Omental fat pad (tissue), 4 donors: ENCODE results near the gene RBM19. TPM values are rescaled to one million over a fixed set of nuclear protein-coding genes. Genes with fewer than 3 reads are reported as not detected.

ENCODE experiments used
- ATAC-seq: fragments of 150-250 bp; one replicate; pipeline ENCODE4 v1.9.1; 2016; ENCODE audit warnings: mild to moderate bottlenecking, moderate library complexity; ENCODE audit not compliant: low FRiP score
- DNase-seq: peaks from one replicate; pipeline ENCODE4 v3.0.0-alpha.2; 2019; ENCODE audit warnings: low spot score
- total RNA-seq, 4 donors: library from RNA; depleted of rRNA; stranded (reverse); fragments of >200 nt; gene quantifications; one replicate each; pipeline ENCODE4 v1.1.0, GENCODE V29; 2016
- TF ChIP-seq, protein P1 (sequence below), 3 donors: fragments of 450-650 bp; IDR thresholded peaks; one replicate each; pipeline ENCODE4 v1.5.1; 2016 to 2017; ENCODE audit warnings: antibody characterized with exemption in 3 of 3, mild to moderate bottlenecking in 3 of 3, moderate library complexity in 2 of 3

The RBM19 gene
- total RNA-seq, 4 donors from 2014 or later = 24.3 to 41.6 (median 28.7) TPM

- no peak for ATAC-seq
Observed at GRCh38 chr12:113867258-113867657, 98.9 kb downstream of the RBM19 start.

GRCh38 chr12:113866496-113866895 is 99.6 kb downstream of the RBM19 start:
- TF ChIP-seq, protein P1, sequence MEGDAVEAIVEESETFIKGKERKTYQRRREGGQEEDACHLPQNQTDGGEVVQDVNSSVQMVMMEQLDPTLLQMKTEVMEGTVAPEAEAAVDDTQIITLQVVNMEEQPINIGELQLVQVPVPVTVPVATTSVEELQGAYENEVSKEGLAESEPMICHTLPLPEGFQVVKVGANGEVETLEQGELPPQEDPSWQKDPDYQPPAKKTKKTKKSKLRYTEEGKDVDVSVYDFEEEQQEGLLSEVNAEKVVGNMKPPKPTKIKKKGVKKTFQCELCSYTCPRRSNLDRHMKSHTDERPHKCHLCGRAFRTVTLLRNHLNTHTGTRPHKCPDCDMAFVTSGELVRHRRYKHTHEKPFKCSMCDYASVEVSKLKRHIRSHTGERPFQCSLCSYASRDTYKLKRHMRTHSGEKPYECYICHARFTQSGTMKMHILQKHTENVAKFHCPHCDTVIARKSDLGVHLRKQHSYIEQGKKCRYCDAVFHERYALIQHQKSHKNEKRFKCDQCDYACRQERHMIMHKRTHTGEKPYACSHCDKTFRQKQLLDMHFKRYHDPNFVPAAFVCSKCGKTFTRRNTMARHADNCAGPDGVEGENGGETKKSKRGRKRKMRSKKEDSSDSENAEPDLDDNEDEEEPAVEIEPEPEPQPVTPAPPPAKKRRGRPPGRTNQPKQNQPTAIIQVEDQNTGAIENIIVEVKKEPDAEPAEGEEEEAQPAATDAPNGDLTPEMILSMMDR (IDR thresholded peaks at IDR 0.05) = no peak
- ATAC-seq = no peak
- DNase-seq = no peak

More at GRCh38 chr12:113867258-113867657, 98.9 kb downstream of the RBM19 start:
- TF ChIP-seq, protein P1 (IDR thresholded peaks at IDR 0.05) = no peak
- DNase-seq = no peak

- DNase-seq (no peak), ATAC-seq (no peak)
- TF ChIP-seq, protein P1 (IDR thresholded peaks at IDR 0.05) = no peak
Observed at GRCh38 chr12:113863455-113863845, 102.7 kb downstream of the RBM19 start.

GRCh38 chr12:113862590-113863454 is 103.3 kb downstream of the RBM19 start:
- ATAC-seq = no peak
- TF ChIP-seq, protein P1 (IDR thresholded peaks at IDR 0.05) = no peak

DNA sequence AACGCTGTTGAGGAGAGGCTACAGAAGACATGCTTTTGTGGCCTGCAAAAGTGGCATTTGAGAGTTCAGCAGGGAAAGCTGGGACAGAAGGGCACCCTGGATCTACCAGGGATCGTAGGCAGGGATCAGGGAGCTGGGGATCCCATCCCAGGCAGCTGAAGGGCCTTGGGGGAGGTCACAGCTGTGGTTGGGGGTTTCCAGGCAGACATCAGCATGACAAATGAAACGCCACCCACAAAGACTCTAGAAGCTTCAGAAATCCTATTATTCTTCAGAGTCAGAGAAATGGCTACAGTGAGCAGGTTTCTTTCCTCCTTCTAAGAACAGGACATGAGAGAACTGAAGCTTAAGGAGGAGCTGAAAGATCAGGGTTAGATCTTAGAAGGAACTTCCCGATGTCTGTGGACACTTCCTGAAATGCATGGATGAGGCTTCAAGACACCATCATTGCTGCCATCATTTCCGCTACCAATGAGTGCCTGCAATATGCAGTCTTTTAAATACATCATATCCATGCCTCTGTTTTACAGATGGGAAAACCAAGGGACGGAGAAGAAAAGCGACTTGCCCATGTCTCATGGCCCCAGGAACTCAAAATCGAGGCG is 104.3 kb downstream of the RBM19 start:
- TF ChIP-seq, protein P1 (IDR thresholded peaks at IDR 0.05) = no peak
- ATAC-seq = no peak
- DNase-seq = no peak

More at GRCh38 chr12:113862590-113863454, 103.3 kb downstream of the RBM19 start:
- no peak for DNase-seq

DNA sequence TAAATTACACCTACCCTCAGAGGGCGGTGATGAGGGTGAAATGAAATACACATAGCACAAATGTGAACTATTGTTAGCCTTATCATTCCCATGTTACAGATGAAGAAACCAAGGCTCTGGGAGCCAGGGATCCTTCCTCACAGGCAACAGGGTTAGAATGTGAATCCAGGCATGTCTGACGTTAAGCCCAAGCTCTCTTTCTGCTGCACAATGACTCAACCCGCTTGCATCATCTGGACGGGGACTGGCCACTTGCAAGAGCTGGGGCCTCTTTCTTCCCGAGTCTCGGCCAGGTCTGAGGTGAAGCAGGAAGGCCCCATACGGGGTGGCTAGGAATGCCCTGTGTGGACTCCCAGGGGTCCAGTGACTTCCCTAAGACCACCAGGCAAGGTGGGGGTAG is 105.2 kb downstream of the RBM19 start:
- TF ChIP-seq, protein P1 (IDR thresholded peaks at IDR 0.05) = no peak
- ATAC-seq = no peak

More for the DNA sequence above, 105.2 kb downstream of the RBM19 start:
- DNase-seq = no peak
